AG04450 (cell line): ENCODE data around the gene CPVL. TPM values are rescaled to one million over a fixed set of nuclear protein-coding genes. Genes with fewer than 3 reads are reported as not detected.
A peak's percentile ranks its signal among the peaks of the same experiment; 100 is the strongest.

Source experiments
- CTCF ChIA-PET: fragments of 300-600, 350-600 bp; formaldehyde crosslinking; extraction: SDS; loops from one replicate; lab custom pipeline; 2022; ENCODE audit warnings: antibody characterized with exemption, inconsistent platforms; lab: Charles Lee
- POLR2A ChIA-PET: fragments of 350-600 bp; formaldehyde crosslinking; extraction: SDS; loops from one replicate; lab custom pipeline; 2021; ENCODE audit warnings: antibody characterized with exemption, inconsistent platforms; lab: Yijun Ruan, JAX
- DNase-seq: peaks from one replicate; pipeline ENCODE4 v3.0.0-alpha.2; 2011; ENCODE audit warnings: low read depth, low spot score
- H3K27ac ChIP-seq: one replicate; pipeline ENCODE4 v1.5.1; 2012; ENCODE audit warnings: low read depth, low read length, control low read depth
- H3K27me3 ChIP-seq: one replicate; pipeline ENCODE4 v1.6.0; 2012; ENCODE audit warnings: low read length; ENCODE audit not compliant: control insufficient read depth, insufficient read depth
- H3K4me3 ChIP-seq: 2 replicates; pipeline ENCODE4 v1.5.1; 2011; ENCODE audit warnings: mild to moderate bottlenecking, low read depth, low read length, control low read depth
- H3K9me3 ChIP-seq: 2 replicates; pipeline ENCODE4 v1.5.1; 2012; ENCODE audit warnings: low read length; ENCODE audit not compliant: control insufficient read depth, insufficient read depth
- CTCF ChIP-seq: IDR thresholded peaks from 2 replicates; pipeline ENCODE4 v1.5.1; 2011; ENCODE audit warnings: low read depth, low read length, control low read depth, inconsistent platforms
- polyA plus RNA-seq: library from polyadenylated mRNA; depleted of rRNA; stranded (reverse); fragments of >200 nt; gene quantifications from 2 replicates; pipeline ENCODE4 v1.2.3, GENCODE V29; 2011

CPVL gene
- polyA plus RNA-seq, 1 experiment: not detected

DNA sequence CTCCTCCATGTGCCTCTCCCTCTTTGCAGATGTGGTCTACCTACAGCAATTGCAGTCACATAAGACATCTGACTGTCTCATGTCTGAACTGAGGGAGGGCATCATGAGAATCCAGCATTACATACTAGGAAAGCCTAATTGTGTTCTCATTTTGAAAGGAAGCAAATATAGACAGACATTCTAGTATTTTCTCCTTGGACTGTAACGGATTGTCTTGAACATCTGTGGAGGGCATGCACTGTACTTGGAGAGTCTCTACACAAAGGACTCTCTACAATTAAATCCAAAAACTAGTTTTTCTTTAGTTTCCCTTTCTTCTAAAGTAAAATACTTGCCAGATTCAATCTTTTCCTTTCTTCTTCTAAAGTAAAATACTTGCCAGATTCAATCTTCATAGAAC lies 153.5 kb downstream of the CPVL start:
- H3K4me3 ChIP-seq: no peak overlapping the region
- POLR2A ChIA-PET: no interaction called here
- no peak for DNase-seq
- H3K27ac ChIP-seq: no peak overlapping the region
- CTCF ChIA-PET: no interaction called here
- H3K9me3 ChIP-seq: no peaks in the 10 kb centered on the region
- TF ChIP-seq CTCF: no peak
- peaks cover 12% of the 10 kb centered on the region for H3K27me3 ChIP-seq

DNA sequence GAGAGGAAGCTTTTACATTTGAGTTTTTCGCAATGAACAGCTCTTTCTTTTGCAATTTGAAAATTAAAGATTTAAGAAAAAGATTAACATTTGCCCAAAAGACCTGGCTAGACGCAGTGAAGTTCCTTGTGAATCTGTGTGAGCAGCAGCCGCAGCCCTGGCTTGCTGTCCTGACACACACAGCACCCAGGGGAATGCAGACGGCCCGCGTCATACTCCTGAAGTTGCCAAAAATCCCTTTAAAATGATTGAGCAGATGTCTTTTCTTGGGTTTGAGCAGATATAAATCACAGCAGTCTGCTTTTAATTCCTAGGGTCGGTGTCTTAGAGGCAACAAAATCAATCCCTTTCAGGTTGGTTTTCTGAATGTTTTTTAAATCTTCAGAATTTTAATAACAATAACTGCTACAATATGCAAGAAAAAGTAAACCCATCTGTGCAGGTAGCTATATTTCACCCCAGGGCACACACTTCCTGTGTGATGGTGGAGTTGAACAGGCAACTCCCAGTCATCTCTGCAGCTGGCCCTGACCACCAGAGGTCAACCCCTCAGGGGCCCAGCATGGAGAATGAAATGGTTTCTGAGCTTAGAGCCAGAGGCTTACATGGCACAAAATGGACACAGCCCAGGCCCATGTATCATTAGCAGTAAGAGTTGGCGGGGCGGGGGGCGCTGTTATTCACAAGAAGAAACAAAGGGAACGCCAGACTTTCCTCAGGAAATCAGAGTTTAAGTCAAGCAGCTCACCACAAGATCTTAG lies 156.0 kb downstream of the CPVL start:
- ChIA-PET POLR2A (no interaction called here), CTCF (interaction anchor here (1.1 to 2.0 kb wide), 3 partner anchors 34 to 69 kb away, joined by 3 to 6 read pairs (median 4); no protein-coding TSS in a partner anchor)
- Histone ChIP-seq H3K9me3 (no peaks in the 10 kb centered on the region), H3K27ac (no peak overlapping the region), H3K4me3 (no peak overlapping the region), H3K27me3 (peaks cover 4% of the 10 kb centered on the region)
- DNase-seq: no peak
- no peak for TF ChIP-seq CTCF

GRCh38 chr7:28989211-28989980 lies 156.9 kb downstream of the CPVL start:
- Histone ChIP-seq H3K9me3 (no peaks in the 10 kb centered on the region), H3K27me3 (peaks cover 4% of the 10 kb centered on the region), H3K27ac (peak overlapping the region; percentile 52), H3K4me3 (no peak overlapping the region)
- ChIA-PET CTCF (no interaction called here), POLR2A (no interaction called here)
- no peak for DNase-seq
- TF ChIP-seq CTCF: no peak

DNA sequence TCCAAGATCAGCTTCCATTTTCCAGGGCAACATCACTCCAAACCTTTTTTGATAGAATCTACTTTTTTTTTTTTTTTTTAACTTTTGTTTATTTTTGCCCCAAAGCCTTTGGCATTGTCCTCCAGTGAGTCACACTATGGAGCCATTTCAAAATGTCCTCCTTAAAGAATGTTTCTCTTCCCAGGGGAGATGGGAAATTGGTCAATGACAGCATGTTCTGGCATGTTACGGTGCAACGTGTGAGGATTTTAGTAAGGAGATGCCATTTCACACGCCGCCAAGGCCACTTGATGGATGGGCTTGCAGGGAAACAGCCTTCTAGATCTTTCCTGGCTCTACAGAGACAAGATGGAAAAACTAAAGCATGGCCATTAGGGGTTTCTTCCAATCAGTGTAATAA lies 157.5 kb downstream of the CPVL start:
- Histone ChIP-seq H3K4me3 (no peak overlapping the region), H3K27ac (peak overlapping the region; percentile 52), H3K9me3 (no peaks in the 10 kb centered on the region), H3K27me3 (peaks cover 4% of the 10 kb centered on the region)
- no peak for TF ChIP-seq CTCF
- peak; percentile 82 for DNase-seq
- ChIA-PET POLR2A (interaction anchor here (0.6 kb wide), 2 partner anchors 47 to 377 kb away, joined by 3 to 4 read pairs; no protein-coding TSS in a partner anchor), CTCF (interaction anchor here (0.6 kb wide), 1 partner anchor 25 kb away, joined by 4 read pairs; no protein-coding TSS in a partner anchor)
